Measurements from ENCODE around the gene DCAF8.

Gene DCAF8

DNA sequence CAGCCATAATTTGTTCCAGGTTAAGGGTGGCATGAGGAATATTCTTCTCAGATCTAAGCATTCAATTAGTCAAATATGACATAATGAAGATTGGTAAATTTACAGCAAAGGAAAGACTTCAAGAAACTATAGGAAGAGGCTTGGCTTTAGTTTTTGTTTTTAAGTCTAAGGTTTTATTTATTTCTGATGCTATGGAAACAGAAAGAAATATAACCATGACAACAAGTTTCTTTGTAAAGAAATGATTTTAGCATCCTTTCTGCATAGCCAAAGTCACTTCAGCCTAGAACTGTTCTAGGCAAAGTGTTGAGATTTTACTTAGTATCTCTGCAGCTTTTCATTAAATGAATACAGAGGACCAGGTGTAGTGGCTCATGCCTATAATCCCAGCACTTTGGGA, 29.4 kb downstream of the DCAF8 start:
- no peak for FAIRE-seq

DNA sequence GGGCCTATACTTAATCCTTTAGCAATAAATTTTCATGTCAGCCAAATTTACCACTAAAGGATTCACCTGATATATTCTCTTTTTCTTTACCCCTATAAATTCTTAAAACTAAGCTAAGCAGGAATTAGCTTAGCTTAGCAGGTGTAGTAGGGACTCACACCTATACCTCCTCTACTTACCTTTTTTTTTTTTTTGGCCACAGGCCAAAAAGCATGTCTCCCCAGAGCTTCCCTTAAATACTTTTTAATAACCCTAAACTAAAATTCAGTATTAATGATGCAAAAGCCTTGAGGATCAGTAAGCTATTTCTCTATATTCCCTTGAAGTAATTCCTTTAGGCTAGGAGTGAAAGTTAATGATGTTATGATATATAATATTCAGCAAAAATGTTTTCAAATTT, 33.9 kb downstream of the DCAF8 start:
- no peak for FAIRE-seq
- DNase-seq (ENCODE audit: extremely low spot score, insufficient read length, low read depth) = no peak

More for the DNA sequence above, 29.4 kb downstream of the DCAF8 start:
- no peak for DNase-seq (ENCODE audit: extremely low spot score, insufficient read length, low read depth)

DNA sequence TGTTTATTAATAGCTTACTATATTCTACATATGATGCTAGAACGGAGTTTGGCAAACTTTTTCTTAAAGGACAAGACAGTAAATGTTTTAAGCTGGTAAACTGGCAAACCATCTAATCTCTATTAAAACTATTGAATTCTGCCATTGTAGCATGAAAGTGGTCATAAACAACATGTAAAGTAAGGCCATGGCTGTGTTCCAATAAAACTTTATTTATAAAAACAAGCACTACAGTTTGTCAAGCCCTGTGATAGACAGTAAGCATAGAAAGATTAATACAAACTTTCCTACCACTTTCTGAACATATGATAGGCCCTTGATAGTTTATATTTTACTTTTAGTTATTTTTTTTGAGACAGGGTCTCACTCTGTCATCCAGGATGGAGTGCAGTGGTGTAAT, 34.8 kb downstream of the DCAF8 start:
- FAIRE-seq = no peak
- no peak for DNase-seq (ENCODE audit: extremely low spot score, insufficient read length, low read depth)

DNA sequence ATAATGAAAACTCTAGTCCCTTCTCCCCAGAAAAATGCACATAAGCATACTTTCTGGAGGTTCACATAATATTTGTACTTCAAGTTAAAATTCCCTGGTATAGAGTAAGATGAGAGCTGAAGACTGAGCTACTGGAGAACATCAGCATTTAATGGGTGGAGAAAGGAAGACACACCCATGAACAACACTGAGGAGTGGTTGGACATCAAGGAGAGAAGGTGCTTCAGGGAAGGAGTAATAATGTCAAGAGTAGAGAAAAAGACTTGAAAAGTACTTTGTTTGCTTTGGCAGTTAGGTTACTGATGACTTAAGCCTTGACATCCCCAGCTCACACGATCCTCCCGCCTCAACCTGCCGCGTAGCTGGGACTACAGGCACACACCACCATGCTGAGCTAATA, 35.3 kb downstream of the DCAF8 start:
- DNase-seq (ENCODE audit: extremely low spot score, insufficient read length, low read depth) (no peak), FAIRE-seq (no peak)

DNA sequence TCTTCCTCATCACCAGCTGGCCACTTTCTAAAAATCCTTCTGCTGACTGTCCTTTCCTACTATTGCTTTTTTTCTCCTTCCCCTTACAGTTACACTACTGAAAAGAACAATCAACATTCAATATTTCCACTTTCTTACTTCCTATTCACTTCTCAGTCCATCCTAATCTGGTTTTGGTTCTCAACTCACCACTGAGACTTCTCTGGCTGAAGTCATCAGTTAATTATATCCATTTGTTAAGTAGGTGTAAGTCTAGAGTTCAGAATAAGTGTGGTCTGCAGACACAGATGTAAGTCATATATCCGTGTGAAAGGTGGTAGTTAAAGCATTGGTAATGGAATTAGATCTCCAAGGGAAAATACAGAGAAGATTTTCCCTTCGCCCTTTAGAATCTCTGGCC, 35.7 kb downstream of the DCAF8 start:
- DNase-seq (ENCODE audit: extremely low spot score, insufficient read length, low read depth) (no peak), FAIRE-seq (no peak)

DNA sequence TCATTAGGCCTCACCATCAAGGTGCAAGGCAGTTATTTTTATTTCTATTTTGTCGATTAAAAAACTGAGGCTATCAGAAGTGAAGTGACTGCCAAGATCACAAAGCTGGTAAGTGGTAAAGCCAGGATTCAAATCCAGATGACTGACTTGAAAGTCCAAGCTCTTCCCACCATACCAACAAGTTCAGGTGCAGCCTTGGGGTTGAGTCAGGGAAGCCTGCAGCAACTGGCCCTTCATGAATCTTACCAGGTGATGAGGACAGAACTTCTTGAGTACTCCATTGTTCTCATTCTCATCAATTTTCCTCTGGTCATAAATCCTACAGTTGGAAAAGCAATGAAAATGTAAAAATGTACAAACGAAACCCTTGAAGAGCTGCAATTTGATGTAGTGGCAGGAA, 37.0 kb downstream of the DCAF8 start:
- FAIRE-seq (no peak), DNase-seq (ENCODE audit: extremely low spot score, insufficient read length, low read depth) (no peak)

DNA sequence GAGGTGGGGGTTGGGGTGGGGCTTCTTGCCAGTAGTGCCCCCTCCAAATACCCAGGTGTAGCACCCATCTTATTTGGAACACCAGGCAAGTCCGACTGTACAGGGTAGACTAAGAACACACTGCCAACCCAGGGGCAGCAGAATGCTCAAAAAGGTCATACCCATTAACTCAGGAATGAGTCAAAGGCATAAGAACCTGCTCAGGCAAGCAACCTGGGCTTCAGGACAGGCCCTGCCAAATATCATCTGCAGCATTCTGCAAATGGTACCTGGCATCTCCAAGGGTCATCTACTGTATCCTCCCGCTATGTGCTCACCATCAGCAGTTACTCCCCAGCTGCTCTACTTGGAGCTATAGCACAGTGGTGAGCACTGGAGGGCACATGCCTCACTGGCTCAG, 37.7 kb downstream of the DCAF8 start:
- FAIRE-seq (no peak), DNase-seq (ENCODE audit: extremely low spot score, insufficient read length, low read depth) (no peak)

DNA sequence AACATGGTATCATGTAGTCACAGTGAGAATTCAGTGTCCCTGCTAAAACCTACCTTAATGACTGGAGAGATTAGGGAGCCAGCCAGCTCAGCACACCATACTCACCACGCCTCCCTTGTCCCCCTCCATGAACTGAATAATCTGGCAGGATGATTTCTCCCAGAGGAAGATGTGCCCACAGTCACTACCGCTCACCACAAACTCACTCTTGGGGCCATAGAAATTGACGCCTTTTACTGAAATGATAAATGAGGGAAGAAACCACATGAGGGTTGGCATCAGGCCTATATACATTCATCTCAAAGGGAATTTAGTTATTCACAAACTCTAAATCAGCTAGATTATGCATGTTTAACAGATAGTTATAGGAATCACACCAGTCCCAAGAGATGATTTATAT, 39.8 kb downstream of the DCAF8 start:
- DNase-seq (ENCODE audit: extremely low spot score, insufficient read length, low read depth) = no peak
- no peak for FAIRE-seq

DNA sequence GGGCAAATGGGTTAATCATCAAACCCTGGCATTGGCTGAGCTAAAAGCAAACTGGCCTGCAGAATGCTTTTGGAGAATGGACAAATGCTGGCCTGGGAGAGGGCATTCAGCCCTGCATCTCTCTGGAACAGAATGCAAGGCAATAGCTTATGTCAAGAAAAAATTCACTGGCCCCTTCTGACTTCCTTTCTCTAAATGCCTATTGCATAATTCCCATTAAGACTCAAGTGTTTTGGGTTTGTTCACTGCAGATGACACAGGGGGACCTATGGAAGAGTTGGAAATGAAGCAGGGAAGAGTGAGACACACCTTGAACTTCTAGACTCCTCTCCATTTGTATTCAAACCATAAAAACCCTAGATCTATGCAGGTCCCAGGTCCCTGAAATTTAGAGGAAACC, 41.3 kb downstream of the DCAF8 start:
- no peak for FAIRE-seq

DNA sequence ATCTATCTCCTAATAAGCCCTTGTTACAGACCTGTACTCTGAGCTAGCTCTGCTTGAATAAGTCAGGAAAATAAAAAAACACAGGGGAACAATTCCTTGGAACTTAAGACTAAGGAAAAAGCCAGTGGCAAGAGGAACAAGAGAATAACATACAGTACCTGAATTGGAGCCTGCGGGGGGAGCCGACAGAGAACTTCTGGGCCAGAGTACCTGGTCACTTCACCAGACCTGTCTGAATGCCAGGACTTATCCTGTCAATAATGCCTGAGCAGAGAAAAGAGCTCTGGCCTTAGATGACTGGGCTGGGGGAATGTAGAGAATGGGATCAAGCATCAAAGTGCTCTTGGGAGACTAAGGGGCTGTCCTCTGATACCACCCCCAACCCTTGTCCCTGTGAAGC, 42.0 kb downstream of the DCAF8 start:
- FAIRE-seq (no peak), DNase-seq (ENCODE audit: extremely low spot score, insufficient read length, low read depth) (no peak)

More for the DNA sequence above, 41.3 kb downstream of the DCAF8 start:
- DNase-seq (ENCODE audit: extremely low spot score, insufficient read length, low read depth) = no peak

DNA sequence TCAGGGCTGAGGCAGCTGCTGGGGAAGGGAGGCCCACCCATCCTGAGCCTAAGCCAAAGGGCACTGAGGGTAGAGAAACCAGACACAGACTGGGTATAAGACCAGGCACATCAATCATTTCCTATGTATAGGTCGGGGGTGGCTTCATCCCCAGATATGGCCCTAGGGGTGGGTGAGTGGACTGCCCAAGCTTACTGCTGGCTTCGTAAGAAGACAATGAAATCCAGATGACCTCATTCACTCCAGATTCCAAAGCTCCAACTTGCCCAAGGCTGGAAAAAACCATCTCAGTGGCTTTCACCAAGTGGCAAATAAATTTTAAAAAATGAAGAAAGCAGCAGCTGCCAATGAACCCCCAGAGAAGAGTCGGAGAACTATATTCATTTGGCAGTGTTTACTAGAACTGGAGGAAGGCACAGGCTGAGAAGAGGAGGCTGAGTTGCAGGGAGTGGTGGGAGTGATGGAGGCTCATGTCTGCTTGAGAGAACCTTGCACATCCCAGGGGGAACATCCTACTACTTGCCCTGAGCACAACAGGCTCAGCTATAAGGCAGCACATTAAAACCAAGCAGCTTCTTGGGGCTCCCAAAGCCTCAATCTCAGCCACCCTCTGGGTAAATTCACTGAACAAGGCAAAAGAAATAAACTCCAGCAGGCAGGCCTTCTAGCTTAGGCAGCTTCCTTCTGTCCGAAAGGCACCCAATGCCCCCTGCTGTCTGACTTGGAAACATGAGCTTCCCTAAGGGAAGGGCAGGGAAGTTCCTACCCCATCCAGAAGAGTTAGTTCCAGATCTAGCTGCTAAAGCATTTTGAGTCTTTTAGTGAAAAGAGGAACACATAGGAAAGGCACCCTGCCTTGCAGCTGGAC, 43.1 kb downstream of the DCAF8 start:
- FAIRE-seq = no peak
- DNase-seq (ENCODE audit: extremely low spot score, insufficient read length, low read depth) = no peak

DNA sequence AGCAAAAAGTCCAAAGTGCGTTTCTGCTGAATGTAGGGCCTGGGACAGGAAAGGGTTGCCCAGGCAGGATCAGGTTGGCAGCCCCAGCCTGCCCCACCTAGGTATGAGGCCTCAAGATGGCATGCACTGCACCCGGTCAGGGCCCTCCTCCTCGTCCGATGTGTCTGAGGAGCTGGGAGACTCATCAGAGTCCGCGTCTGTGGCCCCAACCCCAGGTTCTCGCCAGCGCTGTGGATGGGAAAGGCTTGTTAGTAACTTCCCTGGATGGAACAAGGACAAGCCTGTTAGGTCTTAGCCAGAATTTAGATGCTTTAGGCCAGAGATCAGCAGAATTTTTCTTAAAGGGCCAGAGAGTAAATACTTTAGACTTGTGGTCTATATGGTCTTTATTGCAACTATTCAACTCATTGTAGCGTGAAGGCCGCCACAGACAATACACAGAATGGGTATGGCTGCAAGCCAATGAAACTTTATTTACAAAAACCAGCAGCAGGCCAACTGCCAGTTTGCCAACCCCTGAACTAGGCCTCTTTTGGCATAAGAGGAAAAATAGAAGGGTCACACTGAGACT, 44.8 kb downstream of the DCAF8 start:
- FAIRE-seq (no peak), DNase-seq (ENCODE audit: extremely low spot score, insufficient read length, low read depth) (no peak)

DNA sequence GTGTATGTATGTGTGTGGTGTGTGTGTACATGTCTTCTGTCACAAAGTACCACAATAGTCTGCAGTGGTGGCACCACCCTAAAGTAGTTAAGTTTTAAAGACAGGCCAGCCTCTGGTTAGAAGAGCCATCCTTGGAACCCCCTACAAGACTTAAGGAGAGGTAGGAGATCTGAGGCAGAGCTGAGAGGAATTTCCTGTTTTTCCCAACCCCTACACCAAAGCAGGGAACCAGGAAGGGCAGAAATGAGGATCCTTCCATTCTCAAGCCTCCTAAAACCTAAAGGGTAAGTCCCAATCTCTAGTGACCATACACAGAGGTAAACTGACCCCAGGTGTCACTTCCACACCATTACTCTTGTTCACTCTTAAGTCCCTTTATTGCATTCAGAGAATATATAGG, 46.0 kb downstream of the DCAF8 start:
- no peak for FAIRE-seq
- no peak for DNase-seq (ENCODE audit: extremely low spot score, insufficient read length, low read depth)

DNA sequence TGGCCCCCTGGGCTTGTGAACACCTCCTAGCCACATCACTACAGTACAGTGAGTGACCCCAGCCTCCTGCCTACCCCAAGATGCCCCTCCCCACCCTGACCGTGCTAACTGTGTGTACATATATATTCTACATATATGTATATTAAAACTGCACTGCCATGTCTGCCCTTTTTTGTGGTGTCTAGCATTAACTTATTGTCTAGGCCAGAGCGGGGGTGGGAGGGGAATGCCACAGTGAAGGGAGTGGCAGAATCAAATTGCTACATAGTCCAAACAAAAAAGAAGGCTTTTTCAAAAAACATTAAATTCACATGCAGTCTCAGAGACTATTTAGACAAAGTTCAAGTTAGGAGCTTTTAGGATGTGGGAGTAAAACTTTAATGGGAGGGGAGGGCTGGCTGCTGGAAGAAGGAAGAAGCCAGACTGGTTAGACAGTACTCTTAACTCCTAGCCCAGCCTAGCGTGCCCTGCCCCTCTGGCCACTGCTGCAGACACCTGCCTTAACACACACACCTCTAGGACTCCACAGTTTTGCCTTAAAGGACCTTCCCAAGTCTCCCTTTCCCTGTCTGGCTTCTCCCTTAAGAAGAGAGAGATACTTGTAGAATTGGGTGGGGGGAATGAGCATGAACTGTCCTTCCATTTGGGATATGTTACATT, 47.7 kb downstream of the DCAF8 start:
- FAIRE-seq (no peak), DNase-seq (ENCODE audit: extremely low spot score, insufficient read length, low read depth) (no peak)

DNA sequence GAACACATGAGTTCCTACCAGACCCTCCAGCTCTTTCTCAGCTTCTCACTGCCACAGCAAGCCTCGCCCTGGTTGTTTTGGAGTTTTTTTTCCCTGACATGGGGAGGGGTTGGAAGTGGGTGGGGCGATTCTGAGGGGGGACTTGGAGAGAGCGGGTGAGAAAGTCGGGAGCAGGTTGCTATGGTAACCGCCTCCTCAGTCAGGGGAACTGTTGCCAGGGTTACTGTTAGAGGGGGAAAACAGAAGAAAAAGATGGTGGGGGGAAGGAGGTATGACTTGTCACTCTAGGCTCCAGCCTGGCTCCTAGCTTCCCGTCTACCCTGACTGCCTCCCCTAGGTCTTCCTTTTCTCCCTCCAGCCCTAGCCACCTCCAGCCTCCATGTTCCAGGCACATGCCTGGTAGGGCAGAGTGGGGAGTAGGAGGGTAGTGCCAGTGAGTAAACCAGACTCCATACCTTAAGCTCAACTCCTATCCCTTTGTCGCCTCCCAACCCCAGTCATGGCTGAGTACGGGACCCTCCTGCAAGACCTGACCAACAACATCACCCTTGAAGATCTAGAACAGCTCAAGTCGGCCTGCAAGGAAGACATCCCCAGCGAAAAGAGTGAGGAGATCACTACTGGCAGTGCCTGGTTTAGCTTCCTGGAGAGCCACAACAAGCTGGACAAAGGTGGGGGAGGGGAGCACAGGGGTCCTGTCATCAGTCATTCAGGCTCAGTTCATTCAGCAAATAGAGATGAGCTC, 51.1 kb downstream of the DCAF8 start:
- no peak for DNase-seq (ENCODE audit: extremely low spot score, insufficient read length, low read depth)
- no peak for FAIRE-seq

DNA sequence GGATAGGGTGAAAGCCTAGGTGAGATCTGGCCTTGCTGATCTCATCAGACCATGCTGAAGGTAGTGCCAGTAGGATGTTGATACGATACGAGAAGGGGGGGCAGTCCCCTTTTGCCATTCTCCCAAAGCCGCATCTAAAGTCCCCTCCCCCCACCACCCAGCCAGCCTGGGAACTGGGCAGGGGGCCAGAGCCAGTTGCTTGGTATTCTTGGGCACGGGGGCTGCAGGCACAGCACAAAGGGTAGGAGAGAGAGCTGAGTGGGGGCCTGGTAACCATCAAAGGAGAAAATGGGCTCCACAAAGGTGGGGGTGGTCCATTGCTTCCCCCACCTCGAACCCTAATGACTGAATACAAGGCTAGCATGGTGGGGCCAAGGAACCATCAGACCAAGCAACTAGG, 51.8 kb downstream of the DCAF8 start:
- DNase-seq (ENCODE audit: extremely low spot score, insufficient read length, low read depth) (no peak), FAIRE-seq (no peak)

DNA sequence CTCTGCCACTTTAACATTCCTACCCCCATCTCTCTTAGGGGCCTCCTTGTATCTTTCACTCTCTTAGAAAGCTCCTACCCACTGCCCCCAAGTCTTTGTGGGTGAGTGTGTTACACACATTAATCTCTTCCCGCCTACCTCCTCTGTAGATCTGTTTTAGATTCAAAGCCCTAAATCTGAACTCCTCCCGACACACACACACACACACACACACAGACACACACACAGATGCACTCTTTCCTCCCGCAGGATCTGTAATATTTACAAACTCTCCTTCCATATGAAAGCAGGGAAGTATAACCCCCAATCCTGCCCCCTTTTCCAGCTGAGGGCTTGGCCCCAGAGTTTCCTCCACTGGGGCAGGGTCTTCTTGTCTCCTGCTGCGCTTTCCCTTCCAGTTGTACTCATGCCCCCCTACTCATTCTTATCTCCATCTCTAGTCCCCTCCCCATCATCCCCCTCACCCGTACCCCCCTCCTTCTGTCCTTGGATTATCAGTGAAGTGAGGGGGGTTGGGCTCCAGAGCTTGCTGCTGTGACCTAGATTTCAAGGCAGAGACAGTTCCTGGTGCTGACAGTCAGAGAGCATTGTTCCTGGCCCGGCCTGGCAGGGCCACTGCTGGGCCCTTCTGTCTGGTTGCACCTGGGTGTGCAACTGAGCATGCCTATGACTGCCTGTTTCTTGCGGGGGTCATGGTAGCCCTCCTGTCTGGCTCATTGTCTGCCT, 52.9 kb downstream of the DCAF8 start:
- FAIRE-seq = no peak

DNA sequence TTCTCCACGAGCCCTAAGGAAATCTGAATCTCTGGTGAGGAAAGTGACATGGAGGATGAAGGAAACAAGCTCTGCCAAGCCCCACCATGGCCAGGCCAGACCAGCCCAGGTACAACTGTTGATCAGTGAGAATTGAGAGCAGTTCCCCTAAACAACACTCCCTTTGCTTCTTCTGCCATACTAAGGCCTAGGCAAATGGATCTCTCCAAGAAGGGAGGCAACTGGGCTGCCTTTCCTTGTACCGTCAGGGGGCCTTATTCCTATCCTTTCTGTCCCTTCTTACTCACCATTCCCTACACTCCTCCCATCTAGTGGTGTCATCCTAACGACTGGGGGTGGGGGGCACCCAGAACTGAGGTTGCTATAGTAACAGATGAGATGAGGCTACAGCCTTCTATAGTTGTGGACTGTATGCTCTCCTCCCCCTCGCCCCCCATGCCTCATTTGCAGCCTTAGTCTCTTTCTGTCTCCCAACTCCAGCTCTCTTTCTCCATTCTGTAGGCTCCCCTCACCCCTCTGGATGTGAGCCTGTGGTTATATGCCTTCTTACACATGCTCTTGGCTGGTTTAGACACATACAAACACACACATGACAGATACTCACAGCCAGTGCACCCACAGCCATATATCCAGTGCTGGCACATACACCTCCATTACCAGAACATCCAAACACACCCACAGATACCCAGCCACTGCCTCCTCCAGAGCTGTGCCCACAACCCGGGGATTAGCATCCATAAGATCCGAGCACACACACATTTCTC, 53.6 kb downstream of the DCAF8 start:
- FAIRE-seq (no peak), DNase-seq (ENCODE audit: extremely low spot score, insufficient read length, low read depth) (no peak)

More for the DNA sequence above, 52.9 kb downstream of the DCAF8 start:
- no peak for DNase-seq (ENCODE audit: extremely low spot score, insufficient read length, low read depth)

All from GM18507 (cell line).